ENCODE results near the gene OR6C2.
"Not testable (repeated sequence)": the region's sequence is repeated elsewhere in the genome, so short reads cannot be mapped to it uniquely, and the experiment has no call there.

OR6C2 gene

DNA sequence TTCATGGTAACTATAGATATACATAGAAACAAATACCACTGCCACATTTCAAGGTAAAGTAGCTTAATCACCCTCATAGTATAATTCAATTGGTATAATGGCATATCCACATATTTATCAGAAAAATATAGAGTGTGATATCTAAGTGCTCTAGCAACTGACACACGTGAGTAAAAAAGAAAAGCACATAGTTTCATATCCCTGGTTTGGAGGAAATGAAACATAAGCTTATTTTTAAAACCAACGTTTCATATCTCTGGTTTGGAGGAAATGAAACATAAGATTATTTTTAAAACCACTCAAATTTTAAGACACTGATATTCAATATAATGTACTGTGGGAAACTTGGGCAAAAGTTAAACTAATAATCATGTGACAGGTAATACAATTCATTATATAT lies 24.0 kb downstream of the OR6C2 start:
- Histone ChIP-seq H3K4me3 (IDR thresholded peaks at IDR 0.05; ENCODE audit: insufficient read depth, low read depth, low read length) (no peak overlapping the region), H4K20me1 (ENCODE audit: insufficient read depth) (no peaks in the 10 kb centered on the region), H3K36me3 (ENCODE audit: insufficient read depth) (no peaks in the 10 kb centered on the region), H3K9ac (no peak overlapping the region), H3K79me2 (ENCODE audit: insufficient read depth, low read depth) (no peaks in the 10 kb centered on the region), H3K4me2 (peak overlapping the region; percentile 1; the same call in 1 of the 2 replicates), H3K27me3 (ENCODE audit: insufficient read depth, low read depth) (no peaks in the 10 kb centered on the region), H2AFZ (ENCODE audit: low read depth) (no peak overlapping the region), H3K27ac (no peak overlapping the region), H3K4me1 (ENCODE audit: low read depth, poor library complexity, severe bottlenecking) (peaks cover 18% of the 10 kb centered on the region)
- TF ChIP-seq CTCF (conservative IDR thresholded peaks at IDR 0.05; ENCODE audit: low read depth, low read length) = no peak

DNA sequence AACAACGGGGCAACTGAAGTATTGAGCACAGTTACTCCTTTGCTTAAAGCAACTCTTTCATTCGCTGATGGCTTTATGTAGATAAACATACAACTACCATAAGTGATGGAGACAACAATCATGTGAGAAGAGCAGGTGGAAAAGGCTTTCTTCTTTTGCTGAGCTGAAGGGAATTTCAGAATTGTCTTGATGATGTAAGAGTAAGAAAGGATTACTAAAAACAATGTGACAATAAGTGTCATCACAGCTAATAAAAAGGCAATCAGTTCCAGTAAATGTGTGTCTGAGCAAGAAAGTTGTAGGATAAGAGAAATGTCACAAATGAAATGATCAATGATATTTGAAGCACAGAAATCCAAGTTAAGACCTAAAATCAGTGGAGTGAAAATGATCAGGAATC lies 25.4 kb downstream of the OR6C2 start:
- no peak overlapping the region for H3K9ac ChIP-seq
- H3K4me1 ChIP-seq (ENCODE audit: low read depth, poor library complexity, severe bottlenecking) = peaks cover 18% of the 10 kb centered on the region
- H3K36me3 ChIP-seq (ENCODE audit: insufficient read depth) = no peaks in the 10 kb centered on the region
- no peak for TF ChIP-seq CTCF (conservative IDR thresholded peaks at IDR 0.05; ENCODE audit: low read depth, low read length)
- H3K27ac ChIP-seq = no peak overlapping the region
- no peak overlapping the region for H3K4me2 ChIP-seq
- no peak overlapping the region for H3K4me3 ChIP-seq (IDR thresholded peaks at IDR 0.05; ENCODE audit: insufficient read depth, low read depth, low read length)
- H3K79me2 ChIP-seq (ENCODE audit: insufficient read depth, low read depth) = no peaks in the 10 kb centered on the region
- H3K27me3 ChIP-seq (ENCODE audit: insufficient read depth, low read depth) = no peaks in the 10 kb centered on the region
- H4K20me1 ChIP-seq (ENCODE audit: insufficient read depth) = no peaks in the 10 kb centered on the region
- no peak overlapping the region for H2AFZ ChIP-seq (ENCODE audit: low read depth)

- Histone ChIP-seq H3K4me3 (IDR thresholded peaks at IDR 0.05; ENCODE audit: insufficient read depth, low read depth, low read length) (no peak within 1 kb of the TSS), H3K36me3 (ENCODE audit: insufficient read depth) (no peaks in the 10 kb centered on the region), H3K27me3 (ENCODE audit: insufficient read depth, low read depth) (no peaks in the 10 kb centered on the region), H4K20me1 (ENCODE audit: insufficient read depth) (no peaks in the 10 kb centered on the region), H3K4me2 (no peak within 1 kb of the TSS), H3K4me1 (ENCODE audit: low read depth, poor library complexity, severe bottlenecking) (peaks cover 18% of the 10 kb centered on the region), H3K9ac (no peak within 1 kb of the TSS), H3K27ac (no peak within 1 kb of the TSS), H2AFZ (ENCODE audit: low read depth) (no peak within 1 kb of the TSS), H3K79me2 (ENCODE audit: insufficient read depth, low read depth) (no peaks in the 10 kb centered on the region)
- no peak for TF ChIP-seq CTCF (conservative IDR thresholded peaks at IDR 0.05; ENCODE audit: low read depth, low read length)
These were observed 26.4 kb downstream of the OR6C2 start, which contains the start of gene OR6C70 for GRCh38 chr12:55470088-55470829. TSS of gene OR6C70 (minus strand) at chr12:55470138. CDS start at chr12:55470138, 0 bp downstream.

- Histone ChIP-seq H3K27ac (no peak overlapping the region), H2AFZ (ENCODE audit: low read depth) (no peak overlapping the region), H3K9ac (no peak overlapping the region), H3K4me2 (no peak overlapping the region), H3K36me3 (ENCODE audit: insufficient read depth) (no peaks in the 10 kb centered on the region), H3K27me3 (ENCODE audit: insufficient read depth, low read depth) (no peaks in the 10 kb centered on the region), H4K20me1 (ENCODE audit: insufficient read depth) (no peaks in the 10 kb centered on the region), H3K4me1 (ENCODE audit: low read depth, poor library complexity, severe bottlenecking) (peaks cover 18% of the 10 kb centered on the region), H3K79me2 (ENCODE audit: insufficient read depth, low read depth) (no peaks in the 10 kb centered on the region), H3K4me3 (IDR thresholded peaks at IDR 0.05; ENCODE audit: insufficient read depth, low read depth, low read length) (no peak overlapping the region)
- TF ChIP-seq CTCF (conservative IDR thresholded peaks at IDR 0.05; ENCODE audit: low read depth, low read length) = no peak
These were observed 28.4 kb downstream of the OR6C2 start for GRCh38 chr12:55472264-55472663.

- H3K36me3 ChIP-seq (ENCODE audit: insufficient read depth); H3K4me2 ChIP-seq; H3K79me2 ChIP-seq (ENCODE audit: insufficient read depth, low read depth); H3K4me3 ChIP-seq (IDR thresholded peaks at IDR 0.05; ENCODE audit: insufficient read depth, low read depth, low read length); H3K27ac ChIP-seq; H3K9ac ChIP-seq; H4K20me1 ChIP-seq (ENCODE audit: insufficient read depth); H3K27me3 ChIP-seq (ENCODE audit: insufficient read depth, low read depth); H2AFZ ChIP-seq (ENCODE audit: low read depth); H3K4me1 ChIP-seq (ENCODE audit: low read depth, poor library complexity, severe bottlenecking): not testable (repeated sequence)
These were observed 35.3 kb downstream of the OR6C2 start for GRCh38 chr12:55479136-55479535.

DNA sequence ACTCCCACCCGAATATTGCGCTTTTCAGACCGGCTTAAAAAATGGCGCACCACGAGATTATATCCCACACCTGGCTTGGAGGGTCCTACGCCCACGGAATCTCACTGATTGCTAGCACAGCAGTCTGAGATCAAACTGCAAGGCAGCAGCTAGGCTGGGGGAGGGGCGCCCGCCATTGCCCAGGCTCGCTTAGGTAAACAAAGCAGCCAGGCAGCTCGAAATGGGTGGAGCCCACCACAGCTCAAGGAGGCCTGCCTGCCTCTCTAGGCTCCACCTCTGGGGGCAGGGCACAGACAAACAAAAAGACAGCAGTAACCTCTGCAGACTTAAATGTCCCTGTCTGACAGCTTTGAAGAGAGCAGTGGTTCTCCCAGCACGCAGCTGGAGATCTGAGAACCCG lies 40.4 kb downstream of the OR6C2 start:
- Histone ChIP-seq H2AFZ (ENCODE audit: low read depth) (peak overlapping the region; percentile 80), H3K4me2 (peak overlapping the region; percentile 36; the same call in 1 of the 2 replicates), H3K9ac (peak overlapping the region; percentile 50; the same call in 1 of the 2 replicates)
- H3K36me3 ChIP-seq (ENCODE audit: insufficient read depth); H3K4me1 ChIP-seq (ENCODE audit: low read depth, poor library complexity, severe bottlenecking); H3K4me3 ChIP-seq (IDR thresholded peaks at IDR 0.05; ENCODE audit: insufficient read depth, low read depth, low read length); H3K79me2 ChIP-seq (ENCODE audit: insufficient read depth, low read depth); H4K20me1 ChIP-seq (ENCODE audit: insufficient read depth); H3K27ac ChIP-seq; H3K27me3 ChIP-seq (ENCODE audit: insufficient read depth, low read depth): not testable (repeated sequence)

All from KMS-11 (cell line).